NCI-H460 (cell line): ENCODE data around the gene WDR62. TPM values are rescaled to one million over a fixed set of nuclear protein-coding genes. Genes with fewer than 3 reads are reported as not detected.
"Not testable (repeated sequence)": the region's sequence is repeated elsewhere in the genome, so short reads cannot be mapped to it uniquely, and the experiment has no call there.

Source experiments
- DNase-seq: peaks from one replicate; pipeline ENCODE4 v3.0.0-alpha.2; 2016; ENCODE audit warnings: low read depth; ENCODE audit errors: extremely low read depth
- total RNA-seq: library from RNA; depleted of rRNA; stranded (reverse); fragments of >200 nt; shearing (Covaris generic); gene quantifications from 2 replicates; pipeline ENCODE4 v1.2.3, GENCODE V29; 2014

WDR62 gene
- total RNA-seq, 1 experiment from 2014 or later = 12.3 TPM

DNA sequence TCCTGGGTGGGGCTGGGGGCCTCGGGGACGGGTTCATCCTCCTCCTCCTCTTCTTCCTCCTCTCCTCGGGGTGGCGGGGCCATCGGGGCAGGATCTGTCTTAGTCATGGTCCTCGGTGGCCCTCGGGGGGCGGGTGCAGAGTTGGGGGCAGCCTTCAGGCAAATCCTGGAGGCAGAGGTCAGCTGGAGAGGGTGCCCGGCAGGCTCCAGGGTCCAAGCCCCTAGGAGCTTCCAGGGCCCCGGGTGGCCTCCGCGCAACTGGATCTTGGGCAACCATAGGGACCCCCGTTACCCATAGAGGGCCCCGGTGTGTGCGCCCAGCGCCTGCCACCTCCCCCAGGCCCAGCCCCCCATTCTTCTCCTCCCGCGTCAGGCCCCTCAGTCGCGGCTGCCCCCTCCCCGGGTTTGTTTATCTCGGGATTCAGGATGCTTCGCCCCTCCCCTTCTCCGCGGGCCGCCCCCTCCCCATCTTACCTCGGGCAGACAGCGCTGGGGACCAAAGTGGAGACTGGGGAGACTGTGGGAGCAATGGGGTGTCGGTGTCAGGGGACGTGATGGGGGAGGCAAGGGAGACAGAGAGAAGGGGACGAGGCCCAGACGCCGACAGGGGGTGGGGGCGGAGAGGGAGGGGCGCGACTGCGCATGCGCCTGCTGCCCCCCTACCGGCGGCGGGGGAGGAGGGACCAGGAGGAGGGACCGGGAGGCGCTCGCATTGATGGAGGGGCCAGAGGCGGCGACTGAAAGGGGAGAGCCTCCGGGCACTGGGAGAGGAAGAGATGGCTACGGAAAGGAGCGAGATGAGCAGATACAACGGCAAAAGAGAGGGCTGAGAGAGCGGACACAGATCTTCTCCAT is 22.2 kb upstream of the WDR62 start, which contains the start of gene CLIP3:
CLIP3 (minus strand) TSS at position 623 of the 854 bp plus-strand sequence; CDS start at position 107, 516 bp downstream.
- no peak for DNase-seq

DNA sequence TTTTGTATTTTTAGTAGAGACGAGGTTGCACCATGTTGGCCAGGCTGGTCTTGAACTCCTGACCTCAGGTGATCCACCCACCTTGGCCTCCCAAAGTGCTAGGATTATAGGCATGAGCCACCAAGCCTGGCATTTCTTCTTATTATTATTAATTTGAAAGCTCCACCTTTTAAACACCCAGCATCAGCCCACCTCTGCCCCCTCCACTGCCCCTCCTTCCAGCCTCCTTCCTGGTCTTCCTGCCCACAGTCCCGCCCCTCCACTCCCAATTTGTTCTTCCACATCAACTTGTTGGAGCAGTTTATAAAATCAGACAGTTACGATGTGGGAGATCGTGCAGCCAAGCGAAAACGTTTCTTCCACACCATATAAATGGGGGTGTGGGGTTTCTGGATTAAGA is 14.2 kb upstream of the WDR62 start:
- no peak for DNase-seq

DNA sequence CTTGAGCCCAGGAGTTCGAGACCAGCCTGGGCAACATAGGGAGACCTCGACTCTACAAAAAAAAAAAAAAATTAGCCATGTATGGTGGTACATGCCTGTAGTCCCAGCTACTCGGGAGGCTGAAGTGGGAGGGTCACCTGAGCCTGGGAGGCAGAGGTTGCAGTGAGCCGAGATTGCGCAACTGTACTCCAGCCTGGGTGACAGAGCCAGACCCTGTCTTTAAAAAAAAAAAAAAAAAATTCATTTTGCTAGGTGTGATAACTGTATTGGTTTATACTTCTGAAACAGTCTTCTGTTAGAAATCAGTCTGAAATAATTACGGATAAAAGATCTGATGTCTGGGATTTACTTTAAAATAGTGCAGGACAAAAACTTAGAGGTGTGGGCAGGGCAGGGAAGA is 13.6 kb upstream of the WDR62 start:
- DNase-seq = not testable (repeated sequence)

DNA sequence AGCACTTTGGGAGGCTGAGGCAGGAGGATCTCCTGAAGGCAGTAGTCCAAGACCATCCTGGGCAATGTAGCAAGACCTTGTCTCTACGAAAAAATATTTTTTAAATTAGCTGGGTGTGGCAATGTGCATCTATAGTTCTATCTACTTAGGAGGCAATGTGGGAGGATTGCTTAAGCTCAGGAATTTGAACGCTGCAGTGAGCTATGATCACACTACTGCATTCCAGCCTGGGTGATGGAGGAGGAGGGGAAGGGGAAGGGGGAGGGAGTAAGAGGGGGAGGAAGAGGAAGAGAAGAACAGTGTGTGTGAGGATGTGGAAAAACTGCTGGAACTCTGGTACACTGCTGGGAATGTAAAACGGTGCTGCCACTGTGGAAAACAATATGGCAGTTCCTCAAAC is 12.9 kb upstream of the WDR62 start:
- no peak for DNase-seq

DNA sequence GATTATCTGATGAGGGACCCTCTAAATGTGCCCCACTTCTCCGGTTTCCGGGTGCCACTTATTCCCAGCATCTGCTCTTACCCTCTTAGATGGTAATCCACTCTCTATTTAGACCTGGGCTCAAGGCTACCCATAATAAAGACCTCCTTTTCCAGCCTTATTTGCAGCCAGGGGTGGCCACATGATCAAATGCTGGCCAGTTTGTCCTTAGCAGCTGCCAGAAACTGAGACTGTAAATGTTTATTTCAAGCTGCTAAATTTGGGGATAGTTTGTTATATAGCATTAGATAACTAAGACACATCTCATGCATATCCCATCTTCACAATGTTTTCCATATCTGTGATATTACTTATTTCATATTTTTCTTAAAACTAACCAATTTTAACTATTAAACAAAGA is 10.7 kb upstream of the WDR62 start:
- DNase-seq = no peak

DNA sequence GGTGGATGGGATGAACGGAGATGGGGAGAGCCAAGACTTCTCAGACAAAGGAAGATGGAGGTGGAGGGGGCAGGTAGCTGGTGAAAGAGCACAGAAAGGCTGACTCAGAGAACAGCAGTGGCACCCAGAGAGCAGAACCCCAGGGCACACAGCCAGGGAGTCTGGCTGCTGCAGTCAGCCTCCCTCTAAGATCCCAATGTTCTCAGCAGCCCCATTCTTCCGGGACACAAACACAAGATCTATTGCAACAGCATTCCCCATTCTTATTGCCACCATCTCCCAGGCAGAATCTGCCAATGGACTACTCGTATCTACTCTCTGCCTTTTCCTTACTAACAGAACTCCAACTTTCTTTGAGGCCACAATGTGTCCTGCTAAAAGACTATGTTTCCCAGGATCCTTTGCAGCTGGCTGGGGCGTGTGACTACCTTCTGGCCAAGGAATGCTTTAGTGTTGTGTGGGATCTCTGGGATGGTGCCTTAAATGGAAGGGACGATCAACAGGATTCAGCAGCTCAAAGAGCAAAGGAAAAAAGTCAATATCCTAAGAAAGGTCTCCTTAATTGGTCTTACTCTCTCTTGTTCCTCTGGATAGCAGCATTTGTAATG is 8.2 kb upstream of the WDR62 start:
- no peak for DNase-seq

DNA sequence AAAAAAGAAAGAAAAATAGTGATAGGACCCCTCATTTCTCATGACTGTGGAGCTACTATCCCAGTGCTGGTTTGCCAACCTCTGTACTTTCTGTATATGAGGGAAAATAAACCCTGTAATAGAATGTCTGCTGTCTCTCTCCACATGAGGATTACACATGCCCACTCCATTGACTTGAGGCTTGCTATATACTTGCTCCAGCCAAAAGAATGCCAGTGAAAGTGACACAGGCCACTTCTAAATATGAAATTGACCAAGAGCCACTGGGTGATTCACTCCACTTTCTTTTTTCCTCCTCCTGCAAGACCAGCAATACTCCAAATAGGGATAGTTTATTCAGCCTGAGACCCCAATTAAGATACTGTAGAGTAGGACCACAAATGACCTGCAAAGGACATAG is 6.9 kb upstream of the WDR62 start:
- no peak for DNase-seq

DNA sequence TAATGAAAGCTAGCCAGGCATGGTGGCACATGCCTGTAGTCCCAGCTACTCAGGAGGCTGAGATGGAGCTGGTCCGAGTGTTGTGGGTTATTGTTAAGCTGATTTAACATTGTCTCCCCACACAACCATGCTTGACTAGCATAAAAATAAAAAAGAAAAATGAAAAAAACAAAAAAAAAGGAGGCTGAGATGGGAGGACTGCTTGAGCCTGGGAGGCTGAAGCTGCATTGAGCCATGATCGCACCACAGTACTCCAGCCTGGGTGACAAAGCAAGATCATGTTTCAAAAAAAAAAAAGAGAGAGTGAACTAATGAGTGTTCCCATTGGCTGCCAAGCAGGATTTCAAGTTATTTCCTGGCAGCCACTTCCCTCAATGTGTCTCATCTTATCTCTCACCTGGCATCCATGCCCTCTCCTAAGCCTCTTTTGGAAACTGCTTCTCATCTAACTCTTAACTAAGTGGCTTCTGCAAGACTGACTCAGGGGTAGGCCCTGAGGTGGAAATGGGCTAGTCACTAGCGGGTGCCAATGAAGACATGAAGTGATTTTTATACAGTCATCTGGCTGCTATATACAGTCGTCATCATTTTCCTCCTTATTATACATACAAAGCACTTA is 5.5 kb upstream of the WDR62 start:
- DNase-seq = no peak

DNA sequence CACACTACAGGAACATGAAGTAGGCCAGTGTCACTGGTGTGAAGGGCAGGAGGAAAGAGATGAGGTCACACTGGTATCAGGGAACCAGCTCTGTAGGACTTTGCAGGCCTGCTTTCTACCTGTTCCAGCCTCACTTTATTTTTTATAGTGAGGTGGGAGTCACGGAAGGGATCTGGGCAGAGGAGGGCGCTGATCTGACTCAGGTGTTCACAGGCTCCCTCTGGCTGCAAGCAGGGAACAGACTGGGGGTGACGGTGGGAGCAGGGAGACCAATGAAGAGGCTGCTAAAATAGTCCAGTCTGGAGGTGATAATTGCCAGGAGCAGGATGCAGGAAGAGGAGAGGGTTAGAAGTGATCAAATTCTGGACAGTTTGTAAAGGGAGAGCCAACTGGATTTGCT is 3.5 kb upstream of the WDR62 start:
- DNase-seq = no peak

DNA sequence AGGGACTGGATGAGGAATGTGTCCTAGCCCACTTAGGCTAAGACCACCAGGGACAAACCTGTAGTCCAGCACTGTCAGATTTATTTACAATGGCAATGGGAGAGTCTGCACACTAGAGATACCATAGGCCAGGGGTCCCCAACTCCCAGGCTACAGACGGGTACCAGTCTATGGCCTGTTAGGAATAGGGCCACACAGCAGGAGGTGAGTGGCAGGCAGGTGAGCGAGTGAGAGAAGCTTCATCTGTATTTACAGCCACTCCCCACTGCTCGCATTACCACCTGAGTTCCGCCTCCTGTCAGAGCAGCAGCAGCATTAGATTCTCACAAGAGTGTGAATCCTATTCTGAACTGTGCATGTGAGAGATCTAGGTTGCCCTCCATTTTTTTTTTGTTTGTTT is 3.1 kb upstream of the WDR62 start:
- DNase-seq = no peak

DNA sequence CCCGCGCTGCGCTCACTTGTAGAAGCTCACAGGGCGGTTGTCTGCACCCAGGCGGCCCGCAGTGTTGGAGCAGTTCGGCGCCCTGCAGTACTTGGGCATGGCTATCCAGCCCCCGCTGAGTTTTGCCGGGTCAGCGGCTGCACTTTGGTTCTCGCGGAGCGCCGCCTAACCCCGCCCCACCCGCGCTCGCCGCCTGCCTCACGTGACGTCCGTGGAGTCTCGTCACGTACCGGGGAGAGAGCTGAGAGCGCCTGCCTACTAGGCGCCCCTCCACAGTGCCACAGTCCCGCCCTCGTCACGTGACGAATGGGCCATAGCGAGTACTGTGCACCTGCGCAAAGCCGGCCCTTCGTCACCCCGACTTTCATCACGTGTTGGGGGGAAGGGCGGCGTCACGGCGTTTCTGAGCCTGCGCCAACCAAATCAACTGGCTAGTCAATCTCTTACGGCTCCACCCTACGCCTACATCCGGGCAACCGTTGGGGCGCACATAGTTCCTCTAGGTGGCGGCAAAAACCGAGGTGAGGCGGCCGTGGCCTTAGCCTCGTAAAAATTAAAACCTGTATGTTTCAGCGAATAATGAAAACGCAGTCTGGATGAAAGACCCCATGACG is 471 bp upstream of the WDR62 start, which contains the start of gene THAP8:
THAP8 (minus strand) TSS at position 167 of the 614 bp plus-strand sequence; CDS start at position 99, 68 bp downstream.
- DNase-seq = peak; percentile 99

DNA sequence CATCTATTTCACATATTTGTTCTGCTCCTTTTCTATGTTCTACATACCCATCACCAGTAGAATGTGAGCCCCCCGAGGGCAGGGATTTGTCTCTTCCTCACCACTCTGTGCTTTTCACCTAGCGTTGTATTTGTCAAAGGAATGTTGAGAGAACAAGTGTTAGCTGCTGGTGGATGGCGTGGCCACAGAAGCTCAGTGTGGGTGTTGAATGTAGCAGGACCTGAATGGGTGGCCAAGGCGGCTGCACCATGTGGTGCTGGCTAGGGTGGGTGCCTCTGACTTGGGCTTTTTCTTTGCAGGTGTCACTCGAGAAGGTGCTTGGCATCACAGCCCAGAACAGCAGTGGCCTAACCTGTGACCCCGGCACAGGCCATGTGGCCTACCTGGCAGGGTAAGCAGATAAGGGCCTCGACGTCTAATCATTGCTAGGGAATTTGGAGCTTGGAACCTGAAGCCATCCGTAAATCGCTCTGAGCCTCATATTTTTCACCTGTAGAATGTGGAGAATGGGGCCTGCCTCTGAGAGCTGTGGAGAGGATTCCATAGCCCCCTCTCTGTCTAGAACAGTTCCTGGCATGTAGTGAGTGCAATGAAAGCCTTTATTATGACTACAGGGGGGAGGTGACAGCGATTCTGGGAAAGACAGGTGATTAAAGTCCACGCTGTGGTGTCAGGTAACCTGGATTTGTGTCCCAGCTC is 3.9 kb downstream of the WDR62 start:
- no peak for DNase-seq

DNA sequence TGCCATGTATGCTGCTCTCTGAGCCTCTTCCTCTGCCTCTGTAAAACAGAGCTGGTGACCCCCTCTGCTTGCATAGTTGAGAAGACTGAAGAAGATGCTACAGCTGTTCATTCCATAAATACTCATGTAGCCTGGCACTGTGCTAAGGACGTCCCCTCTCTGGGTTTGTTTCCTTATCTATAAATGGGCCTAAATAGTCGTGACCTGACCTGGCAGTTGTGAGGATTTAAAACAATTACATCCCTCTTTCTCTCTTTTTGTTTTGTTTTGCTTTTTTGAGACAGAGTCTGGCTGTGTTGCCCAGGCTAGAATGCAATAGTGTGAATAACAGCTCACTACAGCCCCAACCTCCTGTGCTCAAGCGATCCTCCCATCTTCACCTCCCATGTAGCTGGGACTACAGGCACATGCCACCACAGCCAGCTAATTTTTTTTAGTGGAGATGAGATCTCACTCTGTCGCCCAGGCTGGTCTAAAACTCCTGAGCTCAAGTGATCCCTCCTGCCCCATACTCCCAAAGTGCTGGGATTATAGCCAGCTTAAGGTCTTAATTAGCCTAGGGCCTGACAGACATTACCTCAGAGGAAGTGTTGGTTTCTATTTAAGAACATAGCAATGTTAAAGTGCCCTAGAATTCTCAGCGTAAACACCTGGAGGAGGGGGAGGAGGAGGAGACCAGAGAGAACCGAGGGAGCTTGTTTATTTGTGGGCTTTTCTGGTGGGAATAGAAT is 4.6 kb downstream of the WDR62 start:
- no peak for DNase-seq

DNA sequence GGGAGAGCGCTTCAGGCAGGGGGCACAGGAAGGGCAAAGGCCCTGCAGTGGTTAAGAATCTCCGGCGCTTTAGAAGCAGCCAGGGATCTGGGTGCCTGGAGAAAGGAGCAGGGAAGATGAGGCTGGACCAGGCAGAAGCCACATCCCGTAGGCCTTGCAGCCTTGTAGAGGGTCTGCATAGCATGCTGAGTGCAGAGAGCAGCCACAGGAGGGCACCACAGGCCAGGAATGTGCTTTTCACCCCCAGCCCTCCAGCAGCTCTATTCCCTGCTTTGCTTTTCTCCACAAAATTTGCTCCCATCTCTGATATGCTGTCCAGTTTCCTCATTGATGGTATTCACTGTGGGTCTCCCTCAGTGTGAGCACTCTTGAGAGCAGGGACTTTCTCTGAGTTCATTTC is 5.7 kb downstream of the WDR62 start:
- no peak for DNase-seq

DNA sequence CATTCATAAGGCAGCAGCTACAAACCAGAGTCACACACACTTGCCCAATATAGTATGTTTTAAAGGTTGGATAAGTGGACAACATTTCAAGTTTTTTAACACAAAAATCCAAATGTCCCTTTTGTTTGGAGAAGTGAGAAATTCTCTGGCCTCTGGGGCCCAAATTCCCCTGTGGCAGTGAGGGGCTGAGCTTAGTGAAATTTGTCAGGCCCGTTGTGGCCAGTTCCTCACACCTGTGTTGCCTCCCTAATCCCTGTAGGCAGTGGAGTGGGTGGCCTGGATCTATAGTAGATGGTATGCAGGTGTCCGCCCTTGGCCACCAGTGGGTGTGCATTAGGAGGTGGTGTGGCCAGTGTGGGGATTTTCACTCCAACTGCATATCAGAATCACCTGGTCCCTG is 6.7 kb downstream of the WDR62 start:
- no peak for DNase-seq

DNA sequence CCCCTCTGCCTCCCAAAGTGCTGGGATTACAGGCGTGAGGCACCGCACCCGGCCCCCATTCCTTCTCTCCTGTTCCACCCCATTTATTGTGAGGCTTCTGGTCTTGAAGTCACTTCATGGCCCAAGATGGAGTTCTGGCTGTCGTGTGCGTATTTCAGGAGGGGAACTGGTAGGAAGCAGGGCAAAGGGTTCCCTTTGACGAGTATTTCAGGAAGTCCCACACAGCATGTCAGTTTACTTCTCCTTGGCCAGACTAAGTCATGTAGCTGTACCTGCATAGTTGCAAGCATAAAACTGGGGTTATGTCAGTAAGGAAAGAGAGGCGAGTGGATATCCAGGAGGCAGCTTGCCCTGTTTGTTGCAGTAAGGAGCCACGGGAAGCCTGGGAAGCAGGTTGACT is 10.1 kb downstream of the WDR62 start:
- DNase-seq = no peak

DNA sequence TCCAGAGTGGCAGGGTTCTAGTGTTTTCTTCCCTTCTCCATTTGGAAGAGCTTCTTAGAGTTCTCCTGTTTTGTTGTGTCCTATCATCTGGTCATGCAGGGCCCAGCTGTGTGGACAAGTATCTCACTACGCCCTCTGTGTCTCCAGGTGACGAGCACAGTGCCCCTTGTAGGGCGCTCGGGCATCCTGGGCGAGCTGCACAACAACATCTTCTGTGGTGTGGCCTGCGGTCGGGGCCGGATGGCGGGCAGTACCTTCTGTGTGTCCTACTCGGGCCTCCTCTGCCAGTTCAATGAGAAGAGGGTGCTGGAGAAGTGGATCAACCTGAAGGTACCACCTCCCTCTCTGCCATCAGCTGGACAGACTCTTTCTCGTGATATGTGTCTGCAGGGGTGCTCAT is 13.0 kb downstream of the WDR62 start:
- no peak for DNase-seq

DNA sequence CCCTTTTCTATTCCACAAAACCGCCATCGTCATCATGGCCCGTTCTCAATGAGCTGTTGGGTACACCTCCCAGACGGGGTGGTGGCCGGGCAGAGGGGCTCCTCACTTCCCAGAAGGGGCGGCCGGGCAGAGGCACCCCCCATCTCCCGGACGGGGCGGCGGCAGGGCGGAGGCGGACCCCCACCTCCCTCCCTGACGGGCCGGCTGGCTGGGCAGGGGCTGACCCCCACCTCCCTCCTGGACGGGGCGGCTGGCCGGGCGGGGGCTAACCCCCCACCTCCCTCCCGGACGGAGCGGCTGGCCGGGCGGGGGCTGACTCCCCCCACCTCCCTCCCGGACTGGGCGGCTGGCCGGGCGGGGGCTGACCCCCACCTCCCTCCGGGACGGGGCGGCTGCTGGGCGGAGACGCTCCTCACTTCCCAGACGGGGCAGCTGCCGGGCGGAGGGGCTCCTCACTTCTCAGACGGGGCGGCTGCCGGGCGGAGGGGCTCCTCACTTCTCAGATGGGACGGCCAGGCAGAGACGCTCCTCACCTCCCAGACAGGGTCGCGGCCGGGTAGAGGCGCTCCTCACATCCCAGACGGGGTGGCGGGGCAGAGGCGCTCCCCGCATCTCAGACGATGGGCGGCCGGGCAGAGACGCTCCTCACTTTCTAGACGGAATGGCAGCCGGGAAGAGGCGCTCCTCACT is 14.3 kb downstream of the WDR62 start:
- DNase-seq = not testable (repeated sequence)

DNA sequence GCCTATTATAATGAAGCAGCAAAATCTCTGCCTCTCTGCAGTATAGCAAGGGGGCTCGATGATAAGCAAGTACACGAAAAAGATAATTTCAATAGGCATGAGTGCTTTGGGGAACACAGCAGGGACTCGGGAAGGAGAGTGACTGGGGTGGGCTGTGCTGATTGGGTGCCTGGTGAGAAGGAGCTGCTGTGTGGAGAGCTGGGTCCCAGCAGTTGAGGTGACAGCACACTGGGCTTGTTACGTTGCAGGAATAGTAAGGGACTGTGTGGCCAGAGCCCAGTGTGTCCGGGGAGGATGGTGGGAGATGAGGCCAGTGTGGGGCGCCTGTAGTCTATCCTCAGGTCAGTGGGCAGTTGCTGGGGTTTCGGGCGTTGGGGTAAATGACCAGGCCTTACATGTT is 17.4 kb downstream of the WDR62 start:
- DNase-seq = no peak
